GM12878 (cell line): Measurements from ENCODE around the gene KLF12. TPM values are rescaled to one million over a fixed set of nuclear protein-coding genes. Genes with fewer than 3 reads are reported as not detected.

Source experiments
- ATAC-seq: fragments of 200-7000 bp; cut with Tn5 transposase; 3 replicates; pipeline ENCODE4 v1.9.1; 2020; ENCODE audit warnings: mild to moderate bottlenecking, moderate library complexity
- BruUV-seq: library from RNA; stranded (reverse); fragments of 400-500 nt; replicated peaks from 2 replicates; lab custom pipeline; 2021; lab: Mats Ljungman, UMichigan
- CTCF ChIA-PET: fragments of 300-600 bp; sonication (Branson Sonifier 250); formaldehyde crosslinking; extraction: SDS; loops from one replicate; lab custom pipeline; 2021; ENCODE audit warnings: inconsistent platforms; lab: Yijun Ruan, JAX
- POLR2A ChIA-PET: fragments of 350-600 bp; formaldehyde crosslinking; extraction: SDS; loops from one replicate; lab custom pipeline; 2021; ENCODE audit warnings: inconsistent platforms; lab: Charles Lee
- RAD21 ChIA-PET: fragments of 300-600 bp; sonication (Branson Sonifier 250); formaldehyde crosslinking; loops from one replicate; lab custom pipeline; 2023; ENCODE audit warnings: antibody characterized with exemption; ENCODE audit not compliant: unreplicated experiment; lab: Charles Lee
- SMC1A ChIA-PET: fragments of 300-600 bp; sonication (Branson Sonifier 250); formaldehyde crosslinking; loops from one replicate; lab custom pipeline; 2023; ENCODE audit not compliant: unreplicated experiment, uncharacterized antibody; lab: Charles Lee
- DNase-seq: peaks from one replicate; pipeline ENCODE4 v3.0.0-alpha.2; 2011; ENCODE audit warnings: low read depth, low spot score
- FAIRE-seq: peaks from 3 replicates; lab custom pipeline; 2011; peaks lifted over from hg19 to GRCh38; lab: Jason Lieb, UNC
- H2AFZ ChIP-seq: 2 replicates; pipeline ENCODE4 v1.6.0; 2011; ENCODE audit warnings: low read depth, low read length, control low read depth; ENCODE audit not compliant: control insufficient read depth
- H3K27ac ChIP-seq: 2 replicates; pipeline ENCODE4 v1.5.1; 2011; ENCODE audit warnings: control low read depth; ENCODE audit not compliant: control insufficient read depth, insufficient read depth
- H3K27me3 ChIP-seq, 2 experiments: replicated peaks in 1 of 2; 2 replicates each; pipeline versions ENCODE4 v1.6.0 to v1.6.1; 2011; ENCODE audit warnings: low read length in 1 of 2; ENCODE audit not compliant: control insufficient read depth in 2 of 2, insufficient read depth in 2 of 2
- H3K36me3 ChIP-seq, 2 experiments: 2 replicates each; pipeline ENCODE4 v1.5.1; 2011; ENCODE audit warnings: low read length in 1 of 2; ENCODE audit not compliant: control insufficient read depth in 2 of 2, insufficient read depth in 2 of 2
- H3K4me1 ChIP-seq: 2 replicates; pipeline ENCODE4 v1.6.1; 2011; ENCODE audit warnings: mild to moderate bottlenecking, low read length, moderate library complexity, mixed read lengths; ENCODE audit not compliant: control insufficient read depth, insufficient read depth
- H3K4me2 ChIP-seq: 2 replicates; pipeline ENCODE4 v1.6.0; 2011; ENCODE audit warnings: control low read depth; ENCODE audit not compliant: control insufficient read depth, insufficient read depth
- H3K4me3 ChIP-seq: fragments of 200-600 bp; sonication (generic); 2 replicates; pipeline ENCODE4 v1.5.1; 2016
- H3K79me2 ChIP-seq: 2 replicates; pipeline ENCODE4 v1.6.0; 2011; ENCODE audit warnings: low read length; ENCODE audit not compliant: control insufficient read depth, insufficient read depth
- H3K9ac ChIP-seq: 2 replicates; pipeline ENCODE4 v1.8.0; 2011; ENCODE audit warnings: low read length, control low read depth, mixed read lengths; ENCODE audit not compliant: control insufficient read depth, insufficient read depth
- H3K9me3 ChIP-seq: replicated peaks from 3 replicates; pipeline ENCODE4 v1.5.1; 2011; ENCODE audit warnings: mild to moderate bottlenecking, low read length; ENCODE audit not compliant: control insufficient read depth, insufficient read depth
- H4K20me1 ChIP-seq: 2 replicates; pipeline ENCODE4 v1.6.0; 2011; ENCODE audit not compliant: control insufficient read depth, insufficient read depth
- CTCF ChIP-seq, 3 experiments: IDR thresholded peaks in 2 of 3; conservative IDR thresholded peaks in 1 of 3; 2 replicates each; pipeline ENCODE4 v1.5.1; 2011; ENCODE audit warnings: low read depth in 3 of 3, low read length in 3 of 3, mild to moderate bottlenecking in 3 of 3, control low read depth in 2 of 3, moderate library complexity in 2 of 3, inconsistent platforms in 1 of 3, mixed read lengths in 1 of 3; ENCODE audit not compliant: control insufficient read depth in 2 of 3, insufficient read depth in 1 of 3; ENCODE audit errors: extremely low read depth in 1 of 3
- E2F4 ChIP-seq: IDR thresholded peaks from 2 replicates; pipeline ENCODE4 v1.6.1; 2012; ENCODE audit warnings: low read depth, low read length, improper control_type of control experiment
- GABPA ChIP-seq: IDR thresholded peaks from 2 replicates; pipeline ENCODE4 v1.6.1; 2014; ENCODE audit warnings: antibody characterized with exemption, low read depth, mild to moderate bottlenecking, inconsistent platforms
- KDM1A ChIP-seq: fragments of 200-600 bp; sonication (generic); IDR thresholded peaks from 2 replicates; pipeline ENCODE4 v1.6.1; 2016; ENCODE audit warnings: borderline replicate concordance
- MTA2 ChIP-seq: fragments of 450-650 bp; IDR thresholded peaks from 2 replicates; pipeline ENCODE4 v1.6.1; 2016; ENCODE audit warnings: low read depth, mild to moderate bottlenecking, moderate library complexity
- NFYA ChIP-seq: IDR thresholded peaks from 2 replicates; pipeline ENCODE4 v1.6.1; 2011; ENCODE audit warnings: low read depth, mild to moderate bottlenecking, low read length, improper control_type of control experiment, borderline replicate concordance
- PAX5 ChIP-seq: IDR thresholded peaks from 2 replicates; pipeline ENCODE4 v1.6.1; 2011; ENCODE audit warnings: low read depth, low read length, borderline replicate concordance
- RBBP5 ChIP-seq: fragments of 200-600 bp; sonication (generic); conservative IDR thresholded peaks from 2 replicates; pipeline ENCODE4 v1.6.1; 2016
- RCOR1 ChIP-seq: conservative IDR thresholded peaks from 2 replicates; pipeline ENCODE4 v1.6.1; 2012; ENCODE audit warnings: low read depth, low read length, improper control_type of control experiment
- RFX5 ChIP-seq: IDR thresholded peaks from 2 replicates; pipeline ENCODE4 v1.6.1; 2011; ENCODE audit warnings: low read depth, low read length, improper control_type of control experiment
- SIN3A ChIP-seq: IDR thresholded peaks from 2 replicates; pipeline ENCODE4 v1.6.1; 2012; ENCODE audit warnings: low read depth, low read length, improper control_type of control experiment
- ZNF24 ChIP-seq: fragments of 450-650 bp; IDR thresholded peaks from 2 replicates; pipeline ENCODE4 v1.6.1; 2017; ENCODE audit warnings: antibody characterized with exemption, mild to moderate bottlenecking
- ZNF622 ChIP-seq: fragments of 450-650 bp; IDR thresholded peaks from 2 replicates; pipeline ENCODE4 v1.6.1; 2017; ENCODE audit warnings: mild to moderate bottlenecking, inconsistent platforms
- WGBS: methylation state at CpG from one replicate; pipeline ENCODE4 v1.1.6; 2016; ENCODE audit warnings: low lambda C conversion rate; ENCODE audit not compliant: insufficient replicate concordance, insufficient coverage; ENCODE audit errors: missing lambda C conversion rate; 5-methylcytosine and 5-hydroxymethylcytosine counted together
- in situ Hi-C: fragments of 300-500 bp; cut with MboI; formaldehyde crosslinking; loops from 9 replicates; pipeline ENCODE4 v1.14.3; 2018; ENCODE audit warnings: mixed read lengths
- intact Hi-C: fragments of 100-400 bp; cut with micrococcal nuclease; formaldehyde crosslinking; loops from one replicate; pipeline ENCODE4 v1.14.2; 2022; ENCODE audit not compliant: unreplicated experiment
- polyA plus RNA-seq, 11 experiments: library from polyadenylated mRNA; depleted of rRNA in 4 of 11; unstranded in 6 of 11; stranded (reverse) in 5 of 11; fragments of >200 nt; fragmentation: Nextera tagmentation in 4 of 11; fragmentation: Illumina TruSeq in 1 of 11; extraction: Ambion mirVana in 4 of 11; extraction: Trizol in 1 of 11; gene quantifications; 1 replicate in 1 of 11; 2 replicates in 10 of 11; pipeline versions ENCODE4 v1.2.1 to v1.2.3, GENCODE V29; 2011 to 2016; ENCODE audit warnings: inconsistent platforms in 2 of 11, missing spikeins in 2 of 11, low read depth in 1 of 11
- total RNA-seq, 4 experiments: library from RNA; depleted of rRNA in 3 of 4; stranded (reverse); fragments of >200 nt in 3 of 4; fragmentation: Illumina TruSeq in 1 of 4; extraction: Trizol in 1 of 4; gene quantifications; 2 replicates each; pipeline versions ENCODE4 v1.2.1 to v1.2.3, GENCODE V29; 2013 to 2021
- TF ChIP-seq, protein P1 (sequence below): fragments of 450-650 bp; IDR thresholded peaks from 2 replicates; pipeline ENCODE4 v1.6.1; 2017; ENCODE audit warnings: borderline replicate concordance

The KLF12 gene
- total and polyA plus RNA-seq, 10 of the 15 experiments (the other 5 are each of a cell fraction or from before 2014, with no cell fraction given) = 0.11 to 11.4 (median 0.98) TPM

DNA sequence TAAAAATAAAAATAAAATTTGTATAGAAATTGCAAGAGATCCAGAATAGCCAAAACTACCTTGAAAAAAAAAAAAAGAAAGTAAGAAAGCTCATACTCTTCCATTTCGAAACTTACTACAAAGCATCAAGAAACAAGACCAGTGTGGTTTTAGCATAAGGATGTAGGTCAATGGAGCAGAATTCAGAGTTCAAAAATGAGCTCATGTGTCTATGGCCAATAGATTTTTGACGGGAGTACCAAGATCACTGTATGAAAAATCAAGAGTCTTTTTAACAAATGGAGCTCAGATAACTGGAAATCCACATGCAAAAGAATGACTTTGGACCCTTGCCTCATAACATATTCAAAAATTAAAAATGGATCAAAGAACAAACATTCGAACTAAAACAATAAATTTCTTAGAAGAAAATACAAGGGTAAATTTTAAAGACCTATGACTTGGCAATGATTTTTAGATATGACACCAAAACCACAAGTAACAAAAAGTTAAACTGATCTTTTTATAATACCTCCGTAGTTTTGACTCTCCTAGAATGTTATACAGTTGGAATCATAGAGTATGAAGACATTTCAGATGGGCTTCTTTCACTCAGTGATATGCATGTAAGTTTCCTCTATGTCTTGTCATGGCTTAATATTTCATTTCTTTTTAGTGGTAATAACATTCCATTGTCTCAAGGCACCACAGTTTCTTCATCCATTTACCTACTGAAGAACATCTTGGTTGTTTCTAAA, 43.2 kb downstream of the KLF12 start:
- intact Hi-C loops = no loop called here
- Histone ChIP-seq H3K4me3 (no peak overlapping the region), H3K36me3 (no peaks in the 10 kb centered on the region), H3K27me3 (no peaks in the 10 kb centered on the region), H3K4me2 (no peak overlapping the region), H3K27ac (no peak overlapping the region), H3K4me1 (no peaks in the 10 kb centered on the region), H3K9ac (no peak overlapping the region), H4K20me1 (no peaks in the 10 kb centered on the region), H3K9me3 (no peaks in the 10 kb centered on the region), H2AFZ (no peak overlapping the region), H3K79me2 (no peaks in the 10 kb centered on the region)
- FAIRE-seq = no peak
- ChIA-PET CTCF (interaction anchor here (1.3 kb wide), 1 partner anchor 50 kb away, joined by 3 read pairs; no protein-coding TSS in a partner anchor), SMC1A (interaction anchor here (1.0 to 1.2 kb wide), 4 partner anchors 8 to 36 kb away, joined by 3 read pairs; no protein-coding TSS in a partner anchor), POLR2A (no interaction called here), RAD21 (interaction anchor here (0.7 kb wide), 1 partner anchor 194 kb away, joined by 3 read pairs; no protein-coding TSS in a partner anchor)
- DNase-seq = no peak
- TF ChIP-seq NFYA (no peak), KDM1A (no peak), PAX5 (no peak), CTCF (IDR thresholded peaks at IDR 0.05 in 2 of 3, conservative IDR thresholded peaks at IDR 0.05 in 1 of 3; ENCODE audit: control insufficient read depth in 2 of 3, extremely low read depth in 1 of 3, insufficient read depth in 1 of 3, low read depth in 3 of 3, low read length in 3 of 3) (no peak), RCOR1 (no peak), ZNF24 (no peak), RBBP5 (no peak), GABPA (no peak), SIN3A (no peak), MTA2 (no peak), ZNF622 (no peak), RFX5 (no peak), E2F4 (no peak)
- TF ChIP-seq, protein P1, sequence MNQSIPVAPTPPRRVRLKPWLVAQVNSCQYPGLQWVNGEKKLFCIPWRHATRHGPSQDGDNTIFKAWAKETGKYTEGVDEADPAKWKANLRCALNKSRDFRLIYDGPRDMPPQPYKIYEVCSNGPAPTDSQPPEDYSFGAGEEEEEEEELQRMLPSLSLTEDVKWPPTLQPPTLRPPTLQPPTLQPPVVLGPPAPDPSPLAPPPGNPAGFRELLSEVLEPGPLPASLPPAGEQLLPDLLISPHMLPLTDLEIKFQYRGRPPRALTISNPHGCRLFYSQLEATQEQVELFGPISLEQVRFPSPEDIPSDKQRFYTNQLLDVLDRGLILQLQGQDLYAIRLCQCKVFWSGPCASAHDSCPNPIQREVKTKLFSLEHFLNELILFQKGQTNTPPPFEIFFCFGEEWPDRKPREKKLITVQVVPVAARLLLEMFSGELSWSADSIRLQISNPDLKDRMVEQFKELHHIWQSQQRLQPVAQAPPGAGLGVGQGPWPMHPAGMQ = no peak
- BruUV-seq = no TSS peak
- 67% methylated on average over 4 of the region's 4 CpGs for WGBS
- in situ Hi-C loops = no loop called here
- no peak for ATAC-seq
